GDM1 (cell line): ENCODE measurements around the gene COL25A1.

Experiments used
- DNase-seq: peaks from one replicate; lab custom pipeline; 2025; lab: John Stamatoyannopoulos, UW

The COL25A1 gene

GRCh38 chr4:109302361-109303139 lies at the start of gene COL25A1:
Gene COL25A1 (minus strand): TSS chr4:109302658.
- DNase-seq, result no peak

GRCh38 chr4:109350121-109350520 lies 47.7 kb upstream of the COL25A1 start:
- DNase-seq, result no peak

GRCh38 chr4:109334129-109335105 lies 32.0 kb upstream of the COL25A1 start:
- DNase-seq, result no peak

- no peak for DNase-seq
Measured at GRCh38 chr4:109332926-109333464, 30.5 kb upstream of the COL25A1 start.

GRCh38 chr4:109327641-109328040 lies 25.2 kb upstream of the COL25A1 start:
- DNase-seq, result no peak

- DNase-seq, result no peak
Measured at GRCh38 chr4:109325698-109326097, 23.2 kb upstream of the COL25A1 start.

- no peak for DNase-seq
Measured at GRCh38 chr4:109323348-109323747, 20.9 kb upstream of the COL25A1 start.

- DNase-seq, result no peak
Measured at GRCh38 chr4:109321232-109321631, 18.8 kb upstream of the COL25A1 start.

GRCh38 chr4:109319684-109320083 lies 17.2 kb upstream of the COL25A1 start:
- DNase-seq, result no peak

- no peak for DNase-seq
Measured at GRCh38 chr4:109319156-109319555, 16.7 kb upstream of the COL25A1 start.

- no peak for DNase-seq
Measured at GRCh38 chr4:109315818-109316217, 13.4 kb upstream of the COL25A1 start.

GRCh38 chr4:109315341-109315740 lies 12.9 kb upstream of the COL25A1 start:
- DNase-seq, result no peak

GRCh38 chr4:109313168-109314133 lies 11.0 kb upstream of the COL25A1 start:
- DNase-seq, result no peak

GRCh38 chr4:109303140-109303496 lies 660 bp upstream of the COL25A1 start:
- DNase-seq, result no peak

GRCh38 chr4:109301651-109302360 lies 652 bp downstream of the COL25A1 start:
- DNase-seq, result no peak

GRCh38 chr4:109298279-109299010 lies 4.0 kb downstream of the COL25A1 start:
- DNase-seq, result no peak

GRCh38 chr4:109296527-109296926 lies 5.9 kb downstream of the COL25A1 start:
- no peak for DNase-seq

- DNase-seq, result no peak
Measured at GRCh38 chr4:109295081-109295480, 7.4 kb downstream of the COL25A1 start.

- DNase-seq, result no peak
Measured at GRCh38 chr4:109294468-109295020, 7.9 kb downstream of the COL25A1 start.

GRCh38 chr4:109294006-109294405 lies 8.5 kb downstream of the COL25A1 start:
- DNase-seq, result peak; percentile 6
